ENCODE data around the gene CCDC87.

DNA sequence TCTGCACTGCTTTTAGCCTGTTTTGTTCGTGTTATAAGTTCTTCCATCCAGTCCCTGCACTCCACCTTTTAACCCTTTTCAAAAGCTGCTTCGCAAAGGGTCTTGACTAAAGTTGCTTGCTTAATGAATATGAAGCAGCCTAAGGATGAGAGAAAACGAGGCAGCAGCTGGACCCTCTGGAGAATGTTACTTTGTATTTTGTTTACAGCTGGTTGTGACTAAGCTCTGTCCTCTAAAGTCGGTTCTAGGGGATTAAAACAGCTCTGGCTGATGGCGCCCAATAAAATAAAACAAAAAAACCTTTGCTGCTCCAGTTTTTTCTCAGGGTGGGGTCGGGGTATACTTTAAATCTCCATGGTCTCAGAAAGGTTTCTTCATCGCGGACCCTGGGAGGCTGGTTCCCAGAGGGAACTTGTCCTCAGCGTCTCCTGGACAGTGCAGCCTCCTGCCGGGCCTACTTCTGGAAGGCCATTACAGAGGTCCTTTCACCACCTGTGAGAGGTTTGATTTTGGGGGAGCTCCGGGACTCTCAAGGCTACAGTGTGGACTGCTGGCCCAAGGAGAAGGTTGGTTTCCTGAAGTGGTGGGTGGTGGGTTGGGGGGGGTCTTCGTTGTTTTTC lies 44.8 kb upstream of the CCDC87 start:
- TF ChIP-seq, protein P1, sequence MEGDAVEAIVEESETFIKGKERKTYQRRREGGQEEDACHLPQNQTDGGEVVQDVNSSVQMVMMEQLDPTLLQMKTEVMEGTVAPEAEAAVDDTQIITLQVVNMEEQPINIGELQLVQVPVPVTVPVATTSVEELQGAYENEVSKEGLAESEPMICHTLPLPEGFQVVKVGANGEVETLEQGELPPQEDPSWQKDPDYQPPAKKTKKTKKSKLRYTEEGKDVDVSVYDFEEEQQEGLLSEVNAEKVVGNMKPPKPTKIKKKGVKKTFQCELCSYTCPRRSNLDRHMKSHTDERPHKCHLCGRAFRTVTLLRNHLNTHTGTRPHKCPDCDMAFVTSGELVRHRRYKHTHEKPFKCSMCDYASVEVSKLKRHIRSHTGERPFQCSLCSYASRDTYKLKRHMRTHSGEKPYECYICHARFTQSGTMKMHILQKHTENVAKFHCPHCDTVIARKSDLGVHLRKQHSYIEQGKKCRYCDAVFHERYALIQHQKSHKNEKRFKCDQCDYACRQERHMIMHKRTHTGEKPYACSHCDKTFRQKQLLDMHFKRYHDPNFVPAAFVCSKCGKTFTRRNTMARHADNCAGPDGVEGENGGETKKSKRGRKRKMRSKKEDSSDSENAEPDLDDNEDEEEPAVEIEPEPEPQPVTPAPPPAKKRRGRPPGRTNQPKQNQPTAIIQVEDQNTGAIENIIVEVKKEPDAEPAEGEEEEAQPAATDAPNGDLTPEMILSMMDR (IDR thresholded peaks at IDR 0.05), result no peak
- no peak for TF ChIP-seq ZFX (IDR thresholded peaks at IDR 0.05; ENCODE audit: borderline replicate concordance)
